Trophoblast cell (in vitro differentiated cells and primary cell): ENCODE measurements around the gene IMMP2L.

ENCODE experiments used
- DNase-seq, 2 donors: peaks; one replicate each; pipeline ENCODE4 v3.0.0-alpha.2; 2016
- H2AFZ ChIP-seq: 2 replicates; pipeline ENCODE4 v1.6.1; 2013; ENCODE audit warnings: low read length, moderate library complexity, mild to moderate bottlenecking; ENCODE audit not compliant: insufficient read depth, poor library complexity
- H2AK5ac ChIP-seq: 2 replicates; pipeline ENCODE4 v1.6.1; 2013; ENCODE audit warnings: mild to moderate bottlenecking, low read length
- H2BK120ac ChIP-seq: 2 replicates; pipeline ENCODE4 v1.6.1; 2013; ENCODE audit warnings: low read length, mild to moderate bottlenecking, moderate library complexity; ENCODE audit not compliant: insufficient read depth, poor library complexity
- H2BK12ac ChIP-seq: 2 replicates; pipeline ENCODE4 v1.6.1; 2013; ENCODE audit warnings: mild to moderate bottlenecking, low read length, moderate library complexity
- H2BK5ac ChIP-seq: 2 replicates; pipeline ENCODE4 v1.6.1; 2013; ENCODE audit warnings: low read length, low read depth, moderate library complexity, mild to moderate bottlenecking; ENCODE audit not compliant: poor library complexity
- H3K14ac ChIP-seq: 2 replicates; pipeline ENCODE4 v1.6.1; 2013; ENCODE audit warnings: mild to moderate bottlenecking, low read length
- H3K18ac ChIP-seq: 2 replicates; pipeline ENCODE4 v1.6.1; 2013; ENCODE audit warnings: mild to moderate bottlenecking, low read length
- H3K23ac ChIP-seq: 2 replicates; pipeline ENCODE4 v1.6.1; 2013; ENCODE audit warnings: low read length
- H3K27ac ChIP-seq: 2 replicates; pipeline ENCODE4 v1.5.1; 2013; ENCODE audit warnings: low read depth, mild to moderate bottlenecking, inconsistent platforms, low read length, moderate library complexity
- H3K27me3 ChIP-seq: 2 replicates; pipeline ENCODE4 v1.6.1; 2013; ENCODE audit warnings: inconsistent platforms, mild to moderate bottlenecking, low read length, moderate library complexity; ENCODE audit not compliant: insufficient read depth
- H3K36me3 ChIP-seq, 2 experiments: 1 replicate in 1 of 2; 2 replicates in 1 of 2; pipeline ENCODE4 v1.6.1; 2013; ENCODE audit warnings: low read length in 2 of 2, mild to moderate bottlenecking in 2 of 2, moderate library complexity in 1 of 2; ENCODE audit not compliant: insufficient read depth in 2 of 2, control insufficient read depth in 1 of 2
- H3K4ac ChIP-seq: 2 replicates; pipeline ENCODE4 v1.6.1; 2013; ENCODE audit warnings: low read depth, mild to moderate bottlenecking, low read length, moderate library complexity
- H3K4me1 ChIP-seq, 2 experiments: 1 replicate in 1 of 2; 2 replicates in 1 of 2; pipeline ENCODE4 v1.6.1; 2013; ENCODE audit warnings: low read length in 2 of 2, mild to moderate bottlenecking in 2 of 2, moderate library complexity in 1 of 2; ENCODE audit not compliant: insufficient read depth in 2 of 2, control insufficient read depth in 1 of 2
- H3K4me2 ChIP-seq: 2 replicates; pipeline ENCODE4 v1.6.1; 2013; ENCODE audit warnings: inconsistent platforms, mild to moderate bottlenecking, low read length, moderate library complexity
- H3K4me3 ChIP-seq: 2 replicates; pipeline ENCODE4 v1.5.1; 2013; ENCODE audit warnings: mild to moderate bottlenecking, low read depth, low read length, inconsistent platforms
- H3K79me1 ChIP-seq: one replicate; pipeline ENCODE4 v1.6.1; 2013; ENCODE audit warnings: low read length
- H3K79me2 ChIP-seq: 2 replicates; pipeline ENCODE4 v1.6.1; 2013; ENCODE audit warnings: low read length, mild to moderate bottlenecking; ENCODE audit not compliant: control insufficient read depth, insufficient read depth, poor library complexity
- H3K9ac ChIP-seq: 2 replicates; pipeline ENCODE4 v1.6.1; 2013; ENCODE audit warnings: mild to moderate bottlenecking, low read length
- H3K9me3 ChIP-seq: 2 replicates; pipeline ENCODE4 v1.6.1; 2013; ENCODE audit warnings: low read depth, mild to moderate bottlenecking, control low read depth, inconsistent platforms, low read length; ENCODE audit not compliant: insufficient read depth
- H4K12ac ChIP-seq: 2 replicates; pipeline ENCODE4 v1.6.1; 2013; ENCODE audit warnings: low read depth, mild to moderate bottlenecking, low read length, moderate library complexity
- H4K8ac ChIP-seq: 2 replicates; pipeline ENCODE4 v1.6.1; 2013; ENCODE audit warnings: low read depth, mild to moderate bottlenecking, low read length, moderate library complexity
- H4K91ac ChIP-seq: one replicate; pipeline ENCODE4 v1.6.1; 2013; ENCODE audit warnings: low read depth, mild to moderate bottlenecking, low read length, moderate library complexity
- WGBS: extraction: QIAGEN DNeasy Blood & Tissue Kit; methylation state at CpG from one replicate; pipeline ENCODE4 v1.1.7; 2013; ENCODE audit warnings: missing lambda C conversion rate; ENCODE audit not compliant: insufficient read length, insufficient coverage; ENCODE audit errors: extremely low coverage; 5-methylcytosine and 5-hydroxymethylcytosine counted together

The IMMP2L gene

GRCh38 chr7:111527545-111527944 lies 34.7 kb downstream of the IMMP2L start:
- no peak overlapping the region for H3K18ac ChIP-seq
- no peak overlapping the region for H3K14ac ChIP-seq
- no CpG with 5 or more reads among the region's 2 CpGs for WGBS

GRCh38 chr7:111525100-111525499 lies 37.2 kb downstream of the IMMP2L start:
- Histone ChIP-seq H4K8ac (no peak overlapping the region), H2AFZ (no peak overlapping the region), H3K9me3 (no peaks in the 10 kb centered on the region), H2BK12ac (no peak overlapping the region), H2BK5ac (no peak overlapping the region), H2BK120ac (no peak overlapping the region), H3K79me2 (no peaks in the 10 kb centered on the region), H3K27me3 (no peaks in the 10 kb centered on the region), H3K9ac (no peak overlapping the region), H2AK5ac (no peak overlapping the region), H3K23ac (no peak overlapping the region), H3K27ac (no peak overlapping the region), H3K14ac (no peak overlapping the region), H3K79me1 (no peaks in the 10 kb centered on the region), H3K4ac (no peak overlapping the region), H3K18ac (no peak overlapping the region), H3K36me3 (no peaks in the 10 kb centered on the region), H3K4me3 (no peak overlapping the region), H4K12ac (no peak overlapping the region), H3K4me1 (no peaks in the 10 kb centered on the region), H4K91ac (no peak overlapping the region), H3K4me2 (no peak overlapping the region)
- WGBS, result no CpG with 5 or more reads among the region's 1 CpG
- no peak for DNase-seq

More at GRCh38 chr7:111527545-111527944, 34.7 kb downstream of the IMMP2L start:
- Histone ChIP-seq H3K4me2 (no peak overlapping the region), H3K27me3 (no peaks in the 10 kb centered on the region), H2AFZ (no peak overlapping the region), H2BK5ac (no peak overlapping the region), H3K36me3 (no peaks in the 10 kb centered on the region), H2BK120ac (no peak overlapping the region), H3K79me2 (no peaks in the 10 kb centered on the region), H3K4me3 (no peak overlapping the region), H3K27ac (no peak overlapping the region), H3K23ac (no peak overlapping the region), H4K12ac (no peak overlapping the region), H3K79me1 (no peaks in the 10 kb centered on the region), H3K4ac (no peak overlapping the region), H2AK5ac (no peak overlapping the region), H4K8ac (no peak overlapping the region), H3K4me1 (no peaks in the 10 kb centered on the region), H2BK12ac (no peak overlapping the region), H3K9me3 (no peaks in the 10 kb centered on the region), H3K9ac (no peak overlapping the region), H4K91ac (no peak overlapping the region)
- no peak for DNase-seq

- Histone ChIP-seq H3K79me2 (no peaks in the 10 kb centered on the region), H3K4me1 (no peaks in the 10 kb centered on the region), H4K8ac (no peak overlapping the region), H2BK12ac (no peak overlapping the region), H3K14ac (no peak overlapping the region), H2BK5ac (no peak overlapping the region), H3K23ac (no peak overlapping the region), H3K4me3 (no peak overlapping the region), H3K9me3 (no peaks in the 10 kb centered on the region), H3K4ac (no peak overlapping the region), H2BK120ac (no peak overlapping the region), H3K27me3 (no peaks in the 10 kb centered on the region), H3K79me1 (no peaks in the 10 kb centered on the region), H3K27ac (no peak overlapping the region), H4K12ac (no peak overlapping the region), H2AK5ac (no peak overlapping the region), H3K18ac (no peak overlapping the region), H2AFZ (no peak overlapping the region), H4K91ac (no peak overlapping the region), H3K9ac (no peak overlapping the region), H3K4me2 (no peak overlapping the region), H3K36me3 (no peaks in the 10 kb centered on the region)
- no peak for DNase-seq
Observed at GRCh38 chr7:111521660-111522059, 40.6 kb downstream of the IMMP2L start.

- no peaks in the 10 kb centered on the region for H3K79me2 ChIP-seq
- no peak overlapping the region for H2AFZ ChIP-seq
- H2BK5ac ChIP-seq, result no peak overlapping the region
- no peak overlapping the region for H3K23ac ChIP-seq
- no peaks in the 10 kb centered on the region for H3K36me3 ChIP-seq
- H3K4me2 ChIP-seq, result no peak overlapping the region
- H3K9ac ChIP-seq, result no peak overlapping the region
- H4K12ac ChIP-seq, result no peak overlapping the region
- no CpG with 5 or more reads among the region's 2 CpGs for WGBS
- H2BK120ac ChIP-seq, result no peak overlapping the region
- H3K27ac ChIP-seq, result no peak overlapping the region
- H2BK12ac ChIP-seq, result no peak overlapping the region
- no peak overlapping the region for H3K4ac ChIP-seq
- no peaks in the 10 kb centered on the region for H3K9me3 ChIP-seq
- H3K27me3 ChIP-seq, result no peaks in the 10 kb centered on the region
- no peaks in the 10 kb centered on the region for H3K4me1 ChIP-seq
- no peak overlapping the region for H2AK5ac ChIP-seq
- no peak overlapping the region for H3K4me3 ChIP-seq
- H3K14ac ChIP-seq, result no peak overlapping the region
- no peaks in the 10 kb centered on the region for H3K79me1 ChIP-seq
- H4K91ac ChIP-seq, result no peak overlapping the region
- no peak for DNase-seq
- H4K8ac ChIP-seq, result no peak overlapping the region
- H3K18ac ChIP-seq, result no peak overlapping the region
Observed at GRCh38 chr7:111518264-111518663, 44.0 kb downstream of the IMMP2L start.
